GM19351 (cell line): ENCODE results near the gene CNTN5.

Experiments used
- ATAC-seq: cut with Tn5 transposase; IDR thresholded peaks from one replicate; pipeline ENCODE4 v1.9.1; 2021; ENCODE audit warnings: mild to moderate bottlenecking, moderate library complexity; ENCODE audit not compliant: unreplicated experiment

Gene CNTN5

DNA sequence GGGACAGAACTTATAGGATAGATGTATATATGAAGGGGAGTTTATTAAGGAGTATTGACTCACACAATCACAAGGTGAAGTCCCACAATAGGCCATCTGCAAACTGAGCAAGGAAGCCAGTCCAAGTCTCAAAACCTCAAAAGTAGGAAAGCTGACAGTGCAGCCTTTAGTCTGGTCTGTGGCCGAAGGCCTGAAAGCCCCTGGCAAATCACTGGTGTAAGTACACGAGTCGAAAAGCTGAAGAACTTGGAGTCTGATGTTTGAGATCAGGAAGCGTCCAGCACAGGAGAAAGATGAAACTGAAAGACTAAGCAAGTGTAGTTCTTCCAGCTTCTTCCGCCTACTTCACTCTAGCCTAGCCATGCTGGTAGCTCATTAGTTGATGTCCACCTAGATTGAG is 866.7 kb downstream of the CNTN5 start:
- ATAC-seq: no peak

GRCh38 chr11:99893811-99894210 is 873.1 kb downstream of the CNTN5 start:
- ATAC-seq: no peak

- no peak for ATAC-seq
Measured at GRCh38 chr11:99901175-99901574, 880.4 kb downstream of the CNTN5 start.

DNA sequence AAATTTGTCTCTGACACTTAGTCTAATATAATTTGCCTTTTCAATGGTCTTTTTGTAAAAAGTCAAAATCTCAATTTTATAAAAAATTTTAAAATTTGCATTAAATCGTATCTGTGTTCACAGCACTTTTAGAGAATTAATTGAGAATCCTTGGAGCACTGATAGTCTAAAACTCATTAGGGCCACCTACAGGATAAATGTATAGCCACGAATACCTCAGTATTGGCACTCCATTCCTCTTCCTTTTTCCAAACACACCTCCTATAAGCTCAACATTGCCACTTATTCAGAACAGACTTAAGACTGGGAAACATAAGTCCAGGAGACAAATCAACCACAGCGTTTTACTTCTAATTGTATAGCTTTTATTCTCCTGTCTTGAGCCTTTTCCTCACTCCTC is 890.4 kb downstream of the CNTN5 start:
- ATAC-seq: no peak

- no peak for ATAC-seq
Measured at GRCh38 chr11:99916078-99916477, 895.3 kb downstream of the CNTN5 start.

DNA sequence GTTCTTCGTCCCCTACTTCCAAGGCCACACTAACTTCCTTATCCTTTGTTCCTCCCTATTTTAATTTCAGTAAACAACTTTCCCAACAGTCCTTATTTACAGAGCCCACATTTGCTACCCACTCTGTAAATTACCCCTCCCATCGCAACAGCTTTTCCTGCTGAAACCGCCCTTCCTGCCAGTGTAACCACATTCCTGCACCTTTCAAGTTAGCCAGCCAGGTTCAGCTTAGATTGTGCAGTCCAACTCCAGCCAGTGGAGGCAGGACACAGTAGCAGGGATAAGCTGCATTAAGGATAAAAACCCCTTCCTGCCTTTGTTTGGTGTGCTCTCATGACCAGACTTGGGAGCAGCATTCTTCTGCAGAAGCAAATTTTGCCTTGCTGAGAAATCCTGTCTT is 898.0 kb downstream of the CNTN5 start:
- ATAC-seq: no peak

GRCh38 chr11:99920956-99921355 is 900.2 kb downstream of the CNTN5 start:
- no peak for ATAC-seq

DNA sequence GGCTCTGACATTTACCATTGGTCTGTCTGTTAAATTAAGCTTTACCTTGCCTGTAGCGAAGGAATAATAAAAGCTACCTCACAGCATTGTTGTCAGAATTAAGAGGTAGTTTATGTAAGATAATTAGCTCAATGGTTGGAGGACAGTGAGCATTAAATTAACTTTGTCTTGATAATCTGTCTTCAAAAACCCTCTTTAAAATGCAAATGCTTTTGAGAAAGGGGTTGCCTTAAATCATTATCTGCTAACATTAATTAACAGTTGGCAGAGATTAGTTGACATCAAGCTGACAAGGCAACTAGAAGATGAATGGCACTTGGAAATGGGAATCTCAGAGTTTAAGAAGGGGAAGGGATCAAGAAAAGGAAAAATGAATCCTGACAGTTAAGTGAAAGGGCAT is 905.2 kb downstream of the CNTN5 start:
- no peak for ATAC-seq

GRCh38 chr11:99932684-99933083 is 911.9 kb downstream of the CNTN5 start:
- no peak for ATAC-seq

DNA sequence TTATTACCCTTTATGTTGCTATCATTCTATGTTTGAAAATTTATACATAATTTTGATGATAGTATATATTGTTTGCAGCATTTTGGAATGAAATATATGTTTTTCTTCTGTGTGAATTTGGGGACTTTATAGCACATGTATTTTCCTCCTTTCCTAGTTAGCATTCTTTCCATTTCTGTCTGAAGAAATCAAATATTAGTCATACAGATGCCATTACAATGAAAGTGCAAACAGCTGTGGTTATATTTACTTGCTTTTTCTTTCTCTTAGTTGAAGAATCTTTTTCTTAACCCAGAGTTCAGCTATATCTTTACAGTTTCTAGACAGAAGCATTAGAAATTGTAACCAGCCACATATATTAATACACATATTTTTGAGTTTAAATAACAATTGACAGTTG is 913.3 kb downstream of the CNTN5 start:
- no peak for ATAC-seq

DNA sequence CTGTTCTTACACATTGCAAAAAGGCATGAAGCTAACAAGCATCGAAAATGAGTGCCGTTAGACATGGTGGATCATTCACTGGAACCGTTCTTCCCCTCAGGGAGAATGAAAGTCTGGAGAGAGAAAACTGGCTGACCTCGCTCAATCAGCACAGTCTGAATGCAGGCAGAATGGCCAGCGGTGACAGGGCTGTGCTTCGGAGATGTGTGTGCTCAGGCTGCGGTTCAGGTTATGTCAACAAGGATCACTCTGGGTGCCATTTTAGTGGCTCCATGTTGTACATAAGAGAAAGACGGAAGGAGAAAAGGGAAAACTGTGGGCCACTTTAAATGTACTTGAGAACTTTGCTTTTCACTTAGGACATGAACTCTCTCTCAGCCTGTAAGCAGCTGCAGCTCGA is 916.6 kb downstream of the CNTN5 start:
- ATAC-seq: no peak

DNA sequence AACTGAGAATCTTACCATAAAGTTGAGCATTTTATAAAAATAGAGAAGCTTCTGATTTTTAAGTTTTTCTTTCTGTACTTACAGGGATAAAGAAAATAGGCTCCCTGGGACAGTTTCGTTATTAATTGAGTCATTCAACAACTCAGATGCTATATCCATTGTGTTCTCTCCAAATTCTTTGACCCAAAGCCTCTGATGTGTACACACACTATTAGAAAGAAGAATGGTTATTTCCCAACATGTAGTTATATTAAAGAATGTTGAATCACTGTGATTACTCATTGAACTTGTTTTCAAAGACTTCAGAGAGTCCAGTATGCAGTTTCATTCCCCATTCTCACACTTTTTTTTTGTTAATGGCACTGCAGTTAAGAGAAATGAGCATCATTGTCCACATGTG is 932.1 kb downstream of the CNTN5 start:
- no peak for ATAC-seq

DNA sequence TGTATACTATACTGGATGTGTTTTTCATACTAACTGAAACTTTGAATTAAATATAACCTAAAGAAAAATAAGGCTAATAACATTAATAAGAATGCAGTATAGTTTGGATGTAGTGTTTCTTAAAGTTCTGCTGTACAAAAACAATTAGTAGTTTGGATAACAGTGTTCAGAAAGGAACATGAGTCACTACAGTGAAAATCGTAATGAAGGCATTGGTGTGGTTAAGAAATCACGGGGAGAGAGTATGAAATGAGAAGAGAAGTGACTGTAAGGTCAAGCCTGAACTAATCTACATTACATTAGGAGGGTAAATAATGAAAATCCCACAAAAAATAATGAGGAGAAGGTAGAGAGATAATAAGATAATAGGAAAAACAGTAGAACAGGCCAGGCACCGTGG is 939.8 kb downstream of the CNTN5 start:
- ATAC-seq: no peak

DNA sequence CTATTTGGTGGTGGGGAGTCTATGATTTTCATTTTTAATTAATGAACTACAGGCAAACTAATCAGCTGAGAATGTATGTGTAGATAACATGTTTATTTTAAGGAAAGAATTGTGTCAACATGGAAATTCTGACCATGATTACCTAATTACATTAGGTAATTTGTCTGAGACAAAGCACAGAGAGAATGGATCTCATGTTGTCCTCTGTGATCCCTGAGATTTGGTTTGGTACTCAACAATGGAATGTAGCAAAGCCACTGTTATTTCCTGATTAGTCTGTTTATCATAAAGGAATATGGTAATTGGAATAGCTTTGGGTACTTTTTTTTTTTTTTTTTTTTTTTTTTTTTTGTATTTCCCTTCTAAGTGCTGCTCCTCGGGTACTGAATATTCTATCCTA is 947.6 kb downstream of the CNTN5 start:
- no peak for ATAC-seq

DNA sequence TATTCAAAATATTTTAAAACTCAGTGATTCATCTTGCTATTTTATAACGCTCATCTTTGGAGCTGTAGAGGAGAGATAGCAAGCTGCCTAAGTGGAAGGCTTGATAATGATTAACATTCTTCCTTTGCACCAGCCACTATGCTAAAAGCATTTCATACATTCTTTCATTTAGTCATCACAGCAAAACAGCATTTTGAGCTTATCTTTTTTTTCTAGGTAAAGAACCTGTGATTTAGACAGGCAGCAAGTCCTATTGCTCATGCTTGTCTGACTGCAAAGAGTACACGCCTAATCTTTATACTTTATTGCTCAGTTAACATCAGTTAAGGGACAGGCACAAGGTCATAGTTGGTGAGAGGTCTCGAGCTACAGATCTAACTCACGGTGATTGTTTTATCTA is 953.2 kb downstream of the CNTN5 start:
- ATAC-seq: no peak

GRCh38 chr11:99979042-99979441 is 958.3 kb downstream of the CNTN5 start:
- ATAC-seq: no peak

DNA sequence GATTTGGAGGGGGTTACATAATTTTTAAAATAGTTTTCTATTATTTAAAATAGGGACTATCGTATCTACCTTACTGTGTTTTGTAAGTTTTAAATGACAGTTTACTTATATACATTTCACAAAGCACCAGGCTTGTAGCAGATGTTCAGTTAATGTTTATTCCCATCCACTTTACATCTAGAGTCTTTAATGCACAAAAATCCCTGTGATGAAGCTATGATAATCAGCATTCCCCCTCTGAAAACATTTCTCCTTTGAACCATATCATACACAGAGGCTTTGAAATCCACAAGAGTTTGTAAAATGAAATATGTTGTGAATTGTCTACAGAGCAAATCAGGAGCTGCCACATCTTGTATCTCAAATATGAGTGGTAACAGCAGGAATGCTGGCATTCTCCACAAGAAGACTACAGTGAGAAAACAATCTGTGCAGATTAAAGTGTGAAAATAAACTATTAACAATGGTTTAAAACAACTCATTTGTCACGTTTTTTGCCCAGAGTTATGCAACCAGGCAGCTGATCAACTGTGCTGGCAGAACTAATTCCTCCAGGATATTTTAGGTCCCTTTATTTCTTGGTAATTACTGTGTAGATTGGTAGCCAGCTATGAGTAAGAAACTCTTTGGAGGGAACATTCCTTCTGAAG is 967.2 kb downstream of the CNTN5 start:
- ATAC-seq: no peak

GRCh38 chr11:99988471-99988837 is 967.7 kb downstream of the CNTN5 start:
- no peak for ATAC-seq

- ATAC-seq: no peak
Measured at GRCh38 chr11:100003985-100004384, 983.2 kb downstream of the CNTN5 start.

DNA sequence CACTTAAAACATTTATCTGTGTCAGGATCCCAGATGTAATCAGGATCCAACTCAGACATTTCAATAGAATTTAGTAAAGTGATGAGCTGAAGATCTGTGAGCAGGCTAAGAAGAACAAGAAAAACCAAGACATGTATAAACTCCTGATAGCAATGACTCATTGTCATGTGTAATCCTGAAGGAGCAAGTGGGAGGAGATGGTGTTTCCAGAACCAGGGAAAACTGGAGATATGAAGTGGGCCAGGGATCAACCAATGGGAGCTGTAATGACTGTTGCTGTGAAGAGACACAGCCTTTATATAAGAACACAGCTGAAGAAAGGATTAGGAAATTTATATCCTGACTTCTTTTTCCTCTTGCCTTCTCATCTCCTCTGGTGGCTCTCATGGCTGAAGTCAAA is 983.8 kb downstream of the CNTN5 start:
- no peak for ATAC-seq

- no peak for ATAC-seq
Measured at GRCh38 chr11:100008417-100008816, 987.7 kb downstream of the CNTN5 start.

- ATAC-seq: no peak
Measured at GRCh38 chr11:100009728-100010127, 989.0 kb downstream of the CNTN5 start.

- ATAC-seq: no peak
Measured at GRCh38 chr11:100010393-100010792, 989.6 kb downstream of the CNTN5 start.

GRCh38 chr11:100011697-100012096 is 990.9 kb downstream of the CNTN5 start:
- ATAC-seq: no peak
